LNCaP clone FGC (cell line): ENCODE measurements around the gene PCBP3.

Experiments
- DNase-seq: peaks from one replicate; pipeline ENCODE4 v3.0.0-alpha.2; 2011; ENCODE audit warnings: low read depth
- H3K4me3 ChIP-seq: 2 replicates; pipeline ENCODE4 v1.5.1; 2011; ENCODE audit warnings: mild to moderate bottlenecking, low read depth, low read length, control low read depth
- CTCF ChIP-seq: IDR thresholded peaks from 2 replicates; pipeline ENCODE4 v1.5.1; 2012; ENCODE audit warnings: mild to moderate bottlenecking; ENCODE audit not compliant: control insufficient read depth, insufficient read depth; ENCODE audit errors: extremely low read depth

Gene PCBP3

GRCh38 chr21:45985471-45986315 is 342.2 kb downstream of the PCBP3 start:
- TF ChIP-seq CTCF: no peak
- no peak overlapping the region for H3K4me3 ChIP-seq
- DNase-seq: no peak

- no peak overlapping the region for H3K4me3 ChIP-seq
- no peak for DNase-seq
- no peak for TF ChIP-seq CTCF
Measured at GRCh38 chr21:45986316-45987051, 343.0 kb downstream of the PCBP3 start.

GRCh38 chr21:45987121-45987711 is 343.7 kb downstream of the PCBP3 start:
- TF ChIP-seq CTCF: no peak
- no peak for DNase-seq
- H3K4me3 ChIP-seq: no peak overlapping the region

- TF ChIP-seq CTCF: no peak
- no peak for DNase-seq
- no peak overlapping the region for H3K4me3 ChIP-seq
Measured at GRCh38 chr21:45988366-45989347, 345.1 kb downstream of the PCBP3 start.

- no peak for TF ChIP-seq CTCF
- H3K4me3 ChIP-seq: no peak overlapping the region
- DNase-seq: no peak
Measured at GRCh38 chr21:45989355-45990048, 346.0 kb downstream of the PCBP3 start.
